ENCODE measurements around the gene SYT7.

The SYT7 gene

GRCh38 chr11:61511383-61511782 lies 69.5 kb downstream of the SYT7 start:
- Histone ChIP-seq H3K36me3 (ENCODE audit: insufficient read depth, low read length) (no peaks in the 10 kb centered on the region), H3K27ac (peak overlapping the region; percentile 23; the same call in 1 of the 2 replicates), H3K9me3 (ENCODE audit: low read depth, low read length) (no peaks in the 10 kb centered on the region), H3K9ac (ENCODE audit: insufficient read length) (no peak overlapping the region), H3K4me3 (peak overlapping the region; percentile 57; the same call in 1 of the 2 replicates)
- no peak for DNase-seq (ENCODE audit: low read depth, low spot score)
- TF ChIP-seq FOXP2 (optimal IDR thresholded peaks at IDR 0.05; ENCODE audit: control extremely low read depth, extremely low read length, insufficient read depth) (no peak), POLR2AphosphoS5 (IDR thresholded peaks at IDR 0.05; ENCODE audit: borderline replicate concordance, low read depth, low read length) (no peak), EZH2 (IDR thresholded peaks at IDR 0.05) (no peak)

GRCh38 chr11:61510974-61511373 lies 69.9 kb downstream of the SYT7 start:
- TF ChIP-seq POLR2AphosphoS5 (IDR thresholded peaks at IDR 0.05; ENCODE audit: borderline replicate concordance, low read depth, low read length), result no peak
- no peak for TF ChIP-seq EZH2 (IDR thresholded peaks at IDR 0.05)
- no peak for TF ChIP-seq FOXP2 (optimal IDR thresholded peaks at IDR 0.05; ENCODE audit: control extremely low read depth, extremely low read length, insufficient read depth)
- H3K9me3 ChIP-seq (ENCODE audit: low read depth, low read length), result no peaks in the 10 kb centered on the region
- peak overlapping the region; percentile 57 for H3K4me3 ChIP-seq
- H3K27ac ChIP-seq, result peak overlapping the region; percentile 38; the same call in 1 of the 2 replicates
- DNase-seq (ENCODE audit: low read depth, low spot score), result no peak
- no peak overlapping the region for H3K9ac ChIP-seq (ENCODE audit: insufficient read length)
- H3K36me3 ChIP-seq (ENCODE audit: insufficient read depth, low read length), result no peaks in the 10 kb centered on the region

- DNase-seq (ENCODE audit: low read depth, low spot score), result no peak
- TF ChIP-seq EZH2 (IDR thresholded peaks at IDR 0.05) (no peak), FOXP2 (optimal IDR thresholded peaks at IDR 0.05; ENCODE audit: control extremely low read depth, extremely low read length, insufficient read depth) (no peak), POLR2AphosphoS5 (IDR thresholded peaks at IDR 0.05; ENCODE audit: borderline replicate concordance, low read depth, low read length) (no peak)
- H3K9me3 ChIP-seq (ENCODE audit: low read depth, low read length), result no peaks in the 10 kb centered on the region
- no peaks in the 10 kb centered on the region for H3K36me3 ChIP-seq (ENCODE audit: insufficient read depth, low read length)
- peak overlapping the region; percentile 57 for H3K4me3 ChIP-seq
- peak overlapping the region; percentile 38; the same call in 1 of the 2 replicates for H3K27ac ChIP-seq
- no peak overlapping the region for H3K9ac ChIP-seq (ENCODE audit: insufficient read length)
Measured at GRCh38 chr11:61510166-61510919, 70.5 kb downstream of the SYT7 start.

GRCh38 chr11:61509043-61510029 lies 71.5 kb downstream of the SYT7 start:
- H3K4me3 ChIP-seq, result peak overlapping the region; percentile 77
- H3K36me3 ChIP-seq (ENCODE audit: insufficient read depth, low read length), result no peaks in the 10 kb centered on the region
- no peak for TF ChIP-seq FOXP2 (optimal IDR thresholded peaks at IDR 0.05; ENCODE audit: control extremely low read depth, extremely low read length, insufficient read depth)
- no peak for TF ChIP-seq POLR2AphosphoS5 (IDR thresholded peaks at IDR 0.05; ENCODE audit: borderline replicate concordance, low read depth, low read length)
- no peak for TF ChIP-seq EZH2 (IDR thresholded peaks at IDR 0.05)
- no peaks in the 10 kb centered on the region for H3K9me3 ChIP-seq (ENCODE audit: low read depth, low read length)
- no peak for DNase-seq (ENCODE audit: low read depth, low spot score)
- no peak overlapping the region for H3K27ac ChIP-seq
- no peak overlapping the region for H3K9ac ChIP-seq (ENCODE audit: insufficient read length)

- no peaks in the 10 kb centered on the region for H3K36me3 ChIP-seq (ENCODE audit: insufficient read depth, low read length)
- no peak for DNase-seq (ENCODE audit: low read depth, low spot score)
- H3K9ac ChIP-seq (ENCODE audit: insufficient read length), result no peak within 1 kb of the TSS
- no peak within 1 kb of the TSS for H3K27ac ChIP-seq
- peak within 1 kb of the TSS; percentile 80 for H3K4me3 ChIP-seq
- no peaks in the 10 kb centered on the region for H3K9me3 ChIP-seq (ENCODE audit: low read depth, low read length)
- peak; percentile 37 for TF ChIP-seq POLR2AphosphoS5 (IDR thresholded peaks at IDR 0.05; ENCODE audit: borderline replicate concordance, low read depth, low read length)
- no peak for TF ChIP-seq FOXP2 (optimal IDR thresholded peaks at IDR 0.05; ENCODE audit: control extremely low read depth, extremely low read length, insufficient read depth)
Measured at GRCh38 chr11:61507962-61508861, 72.7 kb downstream of the SYT7 start, which contains the start of gene LRRC10B. TSS of gene LRRC10B (plus strand) at chr11:61508749. CDS start at chr11:61508999, 250 bp downstream.

GRCh38 chr11:61507012-61507768 lies 73.7 kb downstream of the SYT7 start:
- DNase-seq (ENCODE audit: low read depth, low spot score), result no peak
- Histone ChIP-seq H3K27ac (no peak overlapping the region), H3K4me3 (no peak overlapping the region; the same call in 1 of the 2 replicates), H3K9ac (ENCODE audit: insufficient read length) (no peak overlapping the region), H3K36me3 (ENCODE audit: insufficient read depth, low read length) (no peaks in the 10 kb centered on the region), H3K9me3 (ENCODE audit: low read depth, low read length) (no peaks in the 10 kb centered on the region)
- TF ChIP-seq FOXP2 (optimal IDR thresholded peaks at IDR 0.05; ENCODE audit: control extremely low read depth, extremely low read length, insufficient read depth), result no peak

GRCh38 chr11:61505640-61506155 lies 75.2 kb downstream of the SYT7 start:
- Histone ChIP-seq H3K9me3 (ENCODE audit: low read depth, low read length) (no peaks in the 10 kb centered on the region), H3K9ac (ENCODE audit: insufficient read length) (no peak overlapping the region), H3K36me3 (ENCODE audit: insufficient read depth, low read length) (no peaks in the 10 kb centered on the region), H3K4me3 (peak overlapping the region; percentile 56), H3K27ac (0 out of 2 replicates have a peak overlapping the region, but pooled peaks have one; percentile 10)
- DNase-seq (ENCODE audit: low read depth, low spot score), result peak; percentile 67
- TF ChIP-seq EZH2 (IDR thresholded peaks at IDR 0.05), result no peak
- peak; percentile 65 for TF ChIP-seq POLR2AphosphoS5 (IDR thresholded peaks at IDR 0.05; ENCODE audit: borderline replicate concordance, low read depth, low read length)
- TF ChIP-seq FOXP2 (optimal IDR thresholded peaks at IDR 0.05; ENCODE audit: control extremely low read depth, extremely low read length, insufficient read depth), result peak; percentile 92
